NCI-H2196 treated with DMSO at 0.1 percent for 48 hours (cell line): ENCODE measurements around the gene TXNRD1.
"Not testable (repeated sequence)": the region's sequence is repeated elsewhere in the genome, so short reads cannot be mapped to it uniquely, and the experiment has no call there.

Source experiments
- DNase-seq: peaks from one replicate; lab custom pipeline; 2025; ENCODE audit not compliant: unreplicated experiment; lab: John Stamatoyannopoulos, UW

TXNRD1 gene

DNA sequence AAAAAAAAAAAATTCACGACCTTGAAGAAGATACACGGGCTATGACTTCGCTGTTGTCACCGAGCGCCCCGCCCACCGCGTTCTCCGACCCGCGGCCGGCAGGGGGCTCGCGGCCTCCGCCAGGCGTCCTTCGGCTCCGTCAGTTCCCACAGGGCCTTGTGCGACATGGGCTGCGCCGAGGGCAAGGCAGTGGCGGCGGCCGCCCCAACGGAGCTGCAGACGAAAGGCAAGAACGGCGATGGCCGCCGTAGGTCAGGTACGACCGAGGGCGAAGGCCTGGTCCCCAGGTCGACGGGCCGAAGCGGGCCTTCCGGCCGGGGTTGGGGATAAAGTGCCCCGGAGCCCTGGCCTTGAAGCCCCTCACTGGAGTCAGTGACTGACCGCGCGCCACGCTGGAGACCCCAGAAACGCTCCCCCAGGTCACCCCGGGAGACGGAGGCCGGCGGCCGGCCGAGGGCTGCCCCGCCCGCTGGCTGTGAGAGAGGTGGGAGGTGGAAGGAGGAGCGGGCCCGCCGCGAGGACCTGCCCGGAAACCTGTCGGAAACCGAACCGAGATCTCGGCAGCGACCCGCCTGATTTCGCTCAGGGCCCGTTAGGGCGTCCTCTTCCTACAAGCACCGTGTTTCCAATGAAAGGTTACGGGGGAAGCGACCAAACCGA, at the start of gene TXNRD1:
TXNRD1 (plus strand) TSS at position 142 of the 660 bp plus-strand sequence; CDS start at position 166, 24 bp downstream.
- no peak for DNase-seq

DNA sequence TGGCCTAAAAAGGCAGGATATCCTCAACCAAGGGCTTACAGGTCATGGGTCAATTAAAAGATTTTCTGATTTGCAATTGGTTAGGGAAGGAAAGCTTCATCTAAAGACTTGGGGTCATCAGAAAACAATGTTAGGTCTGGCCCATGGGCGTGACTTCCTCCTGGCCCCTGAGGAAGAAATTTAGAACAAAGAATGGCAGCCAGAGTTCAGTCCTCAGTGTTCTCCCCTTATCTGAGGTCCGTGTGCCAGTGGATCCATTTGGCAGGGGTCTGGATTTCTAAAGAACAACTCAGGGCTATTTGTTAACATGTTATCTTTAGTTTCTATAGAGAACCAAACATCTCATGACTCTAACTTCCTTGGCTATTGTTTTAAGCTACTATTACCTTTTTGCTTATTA, 49.8 kb upstream of the TXNRD1 start:
- no peak for DNase-seq

DNA sequence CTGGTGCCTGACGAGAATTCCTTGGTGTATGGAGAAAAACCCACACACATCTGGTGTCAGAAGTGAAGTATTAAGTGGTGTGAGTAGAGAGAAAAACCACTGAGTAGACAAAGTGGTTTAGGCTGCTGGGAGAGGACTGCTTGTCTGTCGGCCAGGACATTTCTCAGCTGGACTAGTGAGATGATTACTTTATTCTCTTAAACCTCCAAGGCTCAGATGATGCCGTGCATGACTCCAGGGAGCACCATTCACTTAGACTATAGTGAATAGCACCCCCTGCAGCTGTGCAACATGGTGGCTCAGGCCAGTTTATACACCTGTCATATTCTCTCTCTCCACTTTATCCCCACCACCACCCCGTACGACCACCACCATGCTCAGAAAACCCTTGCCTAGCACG, 49.1 kb upstream of the TXNRD1 start:
- no peak for DNase-seq

- DNase-seq = no peak
Observed at GRCh38 chr12:104167519-104168458, 47.8 kb upstream of the TXNRD1 start.

DNA sequence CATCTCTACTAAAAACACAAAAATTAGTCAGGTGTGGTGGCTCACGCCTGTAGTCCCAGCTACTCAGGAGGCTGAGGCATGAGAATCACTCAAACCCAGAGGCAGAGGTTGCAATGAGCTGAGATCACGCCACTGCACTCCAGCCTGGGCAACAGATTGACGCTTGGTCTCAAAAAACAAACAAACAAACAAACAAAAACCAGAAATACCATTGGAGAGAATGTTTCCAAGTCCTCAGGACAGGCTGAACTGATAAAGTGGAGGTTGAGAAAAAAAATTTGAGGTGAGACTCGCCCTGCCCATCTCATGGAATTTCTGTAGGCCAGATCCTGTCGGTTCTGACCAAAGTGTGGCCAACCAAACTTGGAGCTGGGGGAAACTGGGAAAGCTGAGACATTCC, 47.0 kb upstream of the TXNRD1 start:
- no peak for DNase-seq

- no peak for DNase-seq
Observed at GRCh38 chr12:104171785-104172569, 43.6 kb upstream of the TXNRD1 start.

GRCh38 chr12:104172570-104172947, 43.0 kb upstream of the TXNRD1 start:
- DNase-seq = no peak

DNA sequence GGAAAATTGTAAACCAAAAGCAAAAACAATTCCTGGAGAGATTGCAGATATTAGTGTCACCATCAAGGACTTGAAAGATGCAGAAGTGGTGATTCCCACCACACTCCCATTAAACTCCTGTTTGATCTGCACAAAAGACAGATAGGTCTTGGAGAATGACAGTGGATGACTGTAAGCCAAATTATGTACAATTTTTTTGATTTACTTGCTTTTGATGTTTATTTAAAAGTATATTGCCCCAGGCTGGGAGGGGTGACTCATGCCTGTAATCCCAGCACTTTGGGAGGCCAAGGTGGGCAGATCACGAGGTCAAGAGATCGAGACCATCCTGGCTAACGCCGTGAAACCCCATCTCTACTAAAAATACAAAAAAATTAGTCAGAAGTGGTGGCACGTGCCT, 41.8 kb upstream of the TXNRD1 start:
- DNase-seq = not testable (repeated sequence)

DNA sequence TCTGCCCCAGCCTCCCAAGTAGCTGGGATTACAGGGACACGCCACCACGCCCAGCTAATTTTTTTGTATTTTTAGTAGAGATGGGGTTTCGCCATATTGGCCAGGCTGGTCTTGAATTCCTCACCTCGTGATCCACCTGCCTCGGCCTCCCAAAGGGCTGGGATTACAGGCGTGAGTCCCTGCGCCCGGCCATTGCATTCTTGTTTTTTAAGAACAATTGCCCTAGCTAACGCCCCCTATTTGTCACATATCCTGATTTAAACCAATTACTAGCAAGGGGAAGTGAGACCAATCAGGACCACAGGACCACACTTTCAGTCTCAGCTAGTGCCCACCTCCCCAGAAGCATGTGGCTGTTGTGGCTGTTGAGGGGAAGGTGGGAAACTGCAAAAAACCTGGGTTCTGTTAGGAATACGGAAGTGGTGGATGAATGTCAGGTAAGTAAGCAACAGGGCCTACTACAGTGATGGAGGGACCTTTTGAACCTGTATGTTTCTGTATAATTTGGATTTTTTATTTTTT, 39.8 kb upstream of the TXNRD1 start:
- no peak for DNase-seq

DNA sequence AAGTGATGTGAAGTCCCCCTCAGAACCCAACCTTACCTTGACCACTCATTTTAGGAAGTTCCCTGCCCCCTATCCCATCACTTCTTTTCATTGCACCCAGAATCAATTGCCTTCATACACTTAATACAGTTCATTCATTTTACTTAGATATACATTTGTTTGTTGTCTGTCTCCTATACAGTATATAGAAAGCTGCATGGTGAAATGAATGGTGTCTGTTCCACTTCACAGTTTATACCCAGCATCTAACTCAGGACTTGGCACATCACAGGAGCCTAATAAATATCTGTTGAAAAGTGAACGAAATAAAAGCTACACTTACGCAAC, 38.3 kb upstream of the TXNRD1 start:
- no peak for DNase-seq

DNA sequence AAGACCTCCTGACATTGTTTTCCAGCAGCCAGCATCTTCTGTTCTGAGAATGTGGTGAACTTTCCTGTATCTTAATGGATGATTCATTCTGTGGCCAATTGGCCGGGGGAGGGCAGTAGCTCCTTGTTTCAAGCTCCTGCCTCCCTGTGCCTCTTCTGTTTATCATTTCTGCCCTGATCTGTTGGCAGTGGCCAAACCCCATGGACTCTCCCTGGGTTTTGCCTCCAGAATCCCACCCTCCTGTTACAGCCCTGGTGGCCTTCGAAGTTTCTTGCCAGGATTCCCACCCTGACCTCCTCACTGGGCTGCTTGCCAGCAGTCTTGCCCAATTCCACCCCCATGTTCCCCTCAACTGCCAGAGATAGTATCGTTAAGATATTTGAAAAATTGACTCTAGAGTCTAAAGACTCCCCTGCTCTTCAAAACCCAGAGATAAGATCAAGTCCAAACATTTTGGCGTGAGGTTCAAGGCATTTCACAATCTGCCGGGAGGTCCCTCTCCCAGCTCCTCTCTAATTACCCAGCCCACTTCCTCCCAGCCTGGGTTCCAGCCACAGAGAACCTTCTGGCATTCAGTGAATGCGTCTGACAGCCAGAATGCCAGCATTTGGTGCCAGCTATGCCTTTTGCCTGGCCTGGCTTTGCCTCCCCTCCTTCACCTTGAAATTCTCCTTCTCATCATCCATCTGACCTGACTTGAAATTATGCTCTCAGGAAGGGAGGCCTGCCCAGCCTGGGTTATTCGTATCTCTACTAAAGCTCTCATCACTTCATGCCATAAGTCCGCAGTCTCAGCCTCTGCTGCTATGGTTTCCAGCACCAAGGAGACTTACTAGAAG, 37.7 kb upstream of the TXNRD1 start:
- peak; percentile 37 for DNase-seq

DNA sequence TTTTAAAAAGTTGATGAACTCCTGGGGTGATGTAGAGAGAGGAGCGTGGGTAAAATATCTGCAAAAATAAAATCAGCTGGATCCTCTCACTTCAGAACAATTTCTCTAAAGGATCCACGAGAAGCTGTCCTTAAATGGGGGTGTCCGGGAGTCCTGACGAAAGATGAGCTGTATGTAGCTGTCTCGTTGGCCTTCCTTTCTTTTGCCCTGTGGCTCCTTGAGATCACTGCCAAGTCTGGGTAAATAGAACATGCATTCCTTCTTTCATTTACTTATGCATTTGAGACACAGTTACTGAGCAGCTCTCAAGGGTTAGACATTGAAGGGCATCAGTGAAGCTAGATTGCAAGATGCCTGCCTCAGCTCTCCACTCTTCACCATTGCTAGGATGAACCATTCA, 35.2 kb upstream of the TXNRD1 start:
- DNase-seq = no peak

- DNase-seq = no peak
Observed at GRCh38 chr12:104181313-104181712, 34.3 kb upstream of the TXNRD1 start.

GRCh38 chr12:104182144-104182543, 33.4 kb upstream of the TXNRD1 start:
- DNase-seq = no peak

GRCh38 chr12:104182621-104183378, 32.8 kb upstream of the TXNRD1 start:
- no peak for DNase-seq

GRCh38 chr12:104183443-104183842, 32.1 kb upstream of the TXNRD1 start:
- no peak for DNase-seq

DNA sequence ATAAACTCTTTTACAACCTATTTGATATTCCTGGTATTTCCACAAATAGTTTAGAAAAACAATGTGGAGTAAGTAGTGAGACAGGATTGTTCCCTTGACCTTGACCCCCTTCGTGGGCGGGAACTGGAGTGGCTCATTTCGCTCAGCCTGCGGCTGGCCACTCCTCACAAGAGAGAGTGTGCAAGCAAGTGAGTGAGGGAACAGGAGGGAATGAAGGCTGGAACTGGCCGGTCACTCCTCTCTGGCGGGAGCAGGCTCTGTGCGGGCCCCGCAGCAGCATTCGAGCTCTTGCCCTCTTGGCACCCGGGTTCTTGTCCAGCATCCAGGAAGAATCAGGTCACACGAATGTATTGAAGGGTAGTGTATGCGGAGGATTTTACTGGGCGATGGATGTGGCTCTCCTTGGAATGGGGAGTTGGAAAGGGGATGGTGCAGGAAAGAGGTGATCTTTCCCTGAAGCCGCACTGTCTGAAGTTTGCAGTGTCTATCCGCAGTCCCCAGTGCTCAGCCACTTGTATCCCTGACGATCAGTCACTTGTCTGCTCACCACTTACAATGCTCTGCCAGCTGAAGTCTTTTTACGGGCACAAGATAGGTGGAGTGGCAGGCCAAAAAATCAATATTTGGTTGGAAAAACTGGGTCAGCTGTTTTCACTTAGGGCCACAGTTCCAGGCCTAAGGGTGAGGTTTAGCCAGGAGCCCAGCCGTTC, 28.0 kb upstream of the TXNRD1 start:
- DNase-seq = no peak

DNA sequence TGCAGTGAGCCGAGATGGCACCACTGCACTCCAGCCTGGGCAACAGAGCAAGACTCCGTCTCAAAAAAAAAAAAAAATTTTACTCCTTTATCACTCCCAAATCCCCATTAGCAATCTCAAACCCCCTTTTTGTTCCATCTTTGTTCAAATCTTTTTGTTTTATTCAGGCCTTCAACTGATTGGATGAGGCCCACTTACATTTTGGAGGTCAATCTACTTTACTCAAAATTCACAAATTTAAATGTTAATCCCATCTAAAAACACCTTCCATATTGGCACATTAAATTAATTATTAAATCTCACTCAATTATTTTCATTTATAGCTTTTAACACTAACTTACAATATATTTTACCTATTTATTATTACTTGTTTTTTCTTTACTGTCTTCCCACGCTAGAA, 27.0 kb upstream of the TXNRD1 start:
- no peak for DNase-seq

GRCh38 chr12:104189915-104190555, 25.5 kb upstream of the TXNRD1 start:
- DNase-seq = no peak
